H1 (cell line): ENCODE results near the gene TRIP13. TPM values are rescaled to one million over a fixed set of nuclear protein-coding genes. Genes with fewer than 3 reads are reported as not detected.

Experiments
- CTCF ChIA-PET: fragments of 300-600 bp; sonication (Branson Sonifier 250); formaldehyde crosslinking; loops from one replicate; lab custom pipeline; 2021; ENCODE audit not compliant: partially characterized antibody; lab: Charles Lee
- POLR2A ChIA-PET: fragments of 300-600 bp; sonication (Branson Sonifier 250); formaldehyde crosslinking; loops from one replicate; lab custom pipeline; 2021; ENCODE audit warnings: inconsistent platforms; ENCODE audit not compliant: partially characterized antibody; lab: Charles Lee
- DNase-seq, 2 experiments: peaks; one replicate each; pipeline versions ENCODE4 v3.0.0 to v3.0.0-alpha.2; 2010 to 2022; ENCODE audit warnings: low spot score in 2 of 2, low read depth in 1 of 2, mixed read lengths in 1 of 2
- FAIRE-seq: peaks from 2 replicates; lab custom pipeline; 2011; peaks lifted over from hg19 to GRCh38; lab: Jason Lieb, UNC
- H2AFZ ChIP-seq: 2 replicates; pipeline ENCODE4 v1.8.1; 2012; ENCODE audit warnings: low read length, inconsistent platforms
- H2AK5ac ChIP-seq: 2 replicates; pipeline ENCODE4 v1.6.1; 2013; ENCODE audit warnings: low read depth, low read length
- H2BK120ac ChIP-seq: replicated peaks from 2 replicates; pipeline ENCODE3; 2013; ENCODE audit warnings: low read depth, low read length, inconsistent platforms
- H2BK12ac ChIP-seq: 2 replicates; pipeline ENCODE4 v1.6.1; 2013; ENCODE audit warnings: low read depth, low read length
- H2BK15ac ChIP-seq: 2 replicates; pipeline ENCODE4 v1.6.1; 2013; ENCODE audit warnings: low read length
- H2BK20ac ChIP-seq: 2 replicates; pipeline ENCODE4 v1.6.1; 2013; ENCODE audit warnings: low read length
- H2BK5ac ChIP-seq: 2 replicates; pipeline ENCODE4 v1.6.1; 2013; ENCODE audit warnings: low read depth, low read length
- H3K14ac ChIP-seq: 2 replicates; pipeline ENCODE4 v1.6.1; 2013; ENCODE audit warnings: inconsistent platforms; ENCODE audit not compliant: insufficient read length
- H3K18ac ChIP-seq: 2 replicates; pipeline ENCODE4 v1.6.1; 2013; ENCODE audit warnings: low read length; ENCODE audit errors: extremely low read depth
- H3K23ac ChIP-seq: 2 replicates; pipeline ENCODE4 v1.6.1; 2013; ENCODE audit warnings: inconsistent platforms; ENCODE audit not compliant: insufficient read length
- H3K23me2 ChIP-seq: 2 replicates; pipeline ENCODE4 v1.6.1; 2013; ENCODE audit warnings: low read depth, low read length
- H3K27ac ChIP-seq: 2 replicates; pipeline ENCODE4 v1.6.1; 2011; ENCODE audit warnings: low read depth, low read length, inconsistent platforms
- H3K27me3 ChIP-seq, 4 experiments: replicated peaks in 1 of 4; 1 replicate in 1 of 4; 2 replicates in 3 of 4; pipeline versions ENCODE4 v1.6.1 to v1.8.1; 2011 to 2013; ENCODE audit warnings: low read length in 3 of 4, mild to moderate bottlenecking in 3 of 4, inconsistent platforms in 2 of 4, mixed read lengths in 2 of 4, moderate library complexity in 1 of 4; ENCODE audit not compliant: control insufficient read depth in 3 of 4, insufficient read depth in 3 of 4; ENCODE audit errors: extremely low read depth in 1 of 4
- H3K36me3 ChIP-seq, 4 experiments: 2 replicates each; pipeline versions ENCODE4 v1.6.1 to v1.8.1; 2011 to 2013; ENCODE audit warnings: mild to moderate bottlenecking in 4 of 4, low read length in 3 of 4, moderate library complexity in 2 of 4, control low read depth in 1 of 4, inconsistent platforms in 1 of 4; ENCODE audit not compliant: insufficient read depth in 4 of 4, control insufficient read depth in 2 of 4
- H3K4ac ChIP-seq: replicated peaks from 2 replicates; pipeline ENCODE3; 2013; ENCODE audit warnings: low read length, low read depth, mixed read lengths, inconsistent platforms; ENCODE audit not compliant: insufficient read length
- H3K4me1 ChIP-seq, 4 experiments: replicated peaks in 1 of 4; 1 replicate in 1 of 4; 2 replicates in 3 of 4; pipeline versions ENCODE4 v1.6.1 to v1.8.1; 2011 to 2013; ENCODE audit warnings: low read length in 3 of 4, inconsistent platforms in 2 of 4, mixed read lengths in 1 of 4; ENCODE audit not compliant: insufficient read depth in 4 of 4, control insufficient read depth in 3 of 4
- H3K4me2 ChIP-seq, 2 experiments: 2 replicates each; pipeline versions ENCODE4 v1.6.1 to v1.8.1; 2011 to 2013; ENCODE audit warnings: low read depth in 2 of 2, low read length in 2 of 2, control low read depth in 1 of 2, inconsistent platforms in 1 of 2, mild to moderate bottlenecking in 1 of 2; ENCODE audit not compliant: insufficient read depth in 1 of 2
- H3K4me3 ChIP-seq, 4 experiments: fragments of 200-600, 300-600 bp in 1 of 4; sonication (generic), shearing (Covaris generic), sonication (Bioruptor Twin) in 1 of 4; 2 replicates each; pipeline versions ENCODE4 v1.5.1 to v1.8.1; 2011 to 2016; ENCODE audit warnings: low read length in 4 of 4, low read depth in 3 of 4, control low read depth in 2 of 4, inconsistent platforms in 2 of 4, mild to moderate bottlenecking in 2 of 4, mixed read lengths in 1 of 4, moderate library complexity in 1 of 4; ENCODE audit not compliant: insufficient read depth in 2 of 4; ENCODE audit errors: extremely low read depth in 1 of 4
- H3K56ac ChIP-seq: replicated peaks from 2 replicates; pipeline ENCODE3; 2013; ENCODE audit warnings: low read depth, mild to moderate bottlenecking, mixed read lengths, low read length, inconsistent platforms; ENCODE audit not compliant: insufficient read length
- H3K79me1 ChIP-seq: 2 replicates; pipeline ENCODE4 v1.6.1; 2013; ENCODE audit warnings: low read depth, low read length, control low read depth
- H3K79me2 ChIP-seq, 2 experiments: 2 replicates each; pipeline versions ENCODE4 v1.6.1 to v1.8.1; 2012 to 2013; ENCODE audit warnings: low read length in 2 of 2, mild to moderate bottlenecking in 2 of 2, inconsistent platforms in 1 of 2; ENCODE audit not compliant: insufficient read depth in 2 of 2, control insufficient read depth in 1 of 2
- H3K9ac ChIP-seq, 4 experiments: replicated peaks in 1 of 4; 1 replicate in 1 of 4; 2 replicates in 3 of 4; pipeline versions ENCODE4 v1.6.1 to v1.8.1; 2011 to 2013; ENCODE audit warnings: low read depth in 3 of 4, low read length in 3 of 4, control low read depth in 2 of 4, mild to moderate bottlenecking in 2 of 4, moderate library complexity in 2 of 4, inconsistent platforms in 1 of 4; ENCODE audit errors: extremely low read depth in 1 of 4
- H3K9me3 ChIP-seq, 2 experiments: 2 replicates each; pipeline versions ENCODE4 v1.6.1 to v1.8.1; 2012 to 2013; ENCODE audit warnings: mild to moderate bottlenecking in 2 of 2, moderate library complexity in 2 of 2, control low read depth in 1 of 2, inconsistent platforms in 1 of 2, low read depth in 1 of 2, low read length in 1 of 2, mixed read lengths in 1 of 2; ENCODE audit not compliant: insufficient read depth in 2 of 2
- H4K20me1 ChIP-seq, 2 experiments: replicated peaks in 1 of 2; 2 replicates each; pipeline versions ENCODE3 to v1.8.1; 2011 to 2013; ENCODE audit warnings: inconsistent platforms in 2 of 2, low read length in 2 of 2, mild to moderate bottlenecking in 1 of 2; ENCODE audit not compliant: insufficient read depth in 2 of 2, control insufficient read depth in 1 of 2
- H4K5ac ChIP-seq: 2 replicates; pipeline ENCODE4 v1.6.1; 2013; ENCODE audit warnings: low read length, low read depth, mixed read lengths, inconsistent platforms; ENCODE audit not compliant: insufficient read length
- H4K8ac ChIP-seq: 2 replicates; pipeline ENCODE4 v1.8.0; 2013; ENCODE audit warnings: mild to moderate bottlenecking, moderate library complexity, low read length, inconsistent platforms; ENCODE audit not compliant: insufficient read depth; ENCODE audit errors: extremely low read depth
- H4K91ac ChIP-seq: replicated peaks from 2 replicates; pipeline ENCODE3; 2013; ENCODE audit warnings: low read length, mixed read lengths, inconsistent platforms; ENCODE audit not compliant: insufficient read length
- BCL11A ChIP-seq, 2 experiments: IDR thresholded peaks; one replicate each; pipeline ENCODE4 v1.6.1; 2011; ENCODE audit warnings: low read depth in 2 of 2, low read length in 2 of 2, mild to moderate bottlenecking in 2 of 2
- CREB1 ChIP-seq: IDR thresholded peaks from 2 replicates; pipeline ENCODE4 v1.6.1; 2012; ENCODE audit warnings: inconsistent platforms
- CTBP2 ChIP-seq: IDR thresholded peaks from 2 replicates; pipeline ENCODE4 v1.7.0; 2011; ENCODE audit warnings: borderline replicate concordance, mild to moderate bottlenecking, moderate library complexity, mixed read lengths, low read length; ENCODE audit not compliant: insufficient read depth, insufficient read length
- POU5F1 ChIP-seq: IDR thresholded peaks from 2 replicates; pipeline ENCODE4 v1.6.1; 2011; ENCODE audit warnings: low read depth, mild to moderate bottlenecking, low read length, moderate library complexity
- RBBP5 ChIP-seq: IDR thresholded peaks from 2 replicates; pipeline ENCODE4 v1.7.1; 2012; ENCODE audit warnings: low read depth, mild to moderate bottlenecking, inconsistent platforms, low read length, moderate library complexity, borderline replicate concordance
- RXRA ChIP-seq: IDR thresholded peaks from 2 replicates; pipeline ENCODE4 v1.6.1; 2011; ENCODE audit warnings: low read depth, mild to moderate bottlenecking, low read length, moderate library complexity; ENCODE audit not compliant: insufficient read depth
- SP2 ChIP-seq: IDR thresholded peaks from 2 replicates; pipeline ENCODE4 v1.6.1; 2012; ENCODE audit warnings: mild to moderate bottlenecking, low read length, inconsistent platforms
- WGBS, 2 experiments: shearing (Covaris generic) in 1 of 2; methylation state at CpG; one replicate each; pipeline versions ENCODE4 v1.1.6 to v1.1.7; 2013 to 2015; ENCODE audit warnings: low lambda C conversion rate in 2 of 2, mixed read lengths in 2 of 2, inconsistent platforms in 1 of 2, low coverage in 1 of 2, missing lambda C conversion rate in 1 of 2; ENCODE audit not compliant: insufficient replicate concordance in 2 of 2, insufficient coverage in 1 of 2, insufficient read length in 1 of 2; ENCODE audit errors: extremely low coverage in 1 of 2, missing lambda C conversion rate in 1 of 2; 5-methylcytosine and 5-hydroxymethylcytosine counted together
- polyA plus RNA-seq, 7 experiments: library from polyadenylated mRNA; depleted of rRNA in 3 of 7; stranded (reverse) in 5 of 7; unstranded in 2 of 7; fragments of >200 nt in 5 of 7; fragments of 200-250 nt in 2 of 7; gene quantifications; 1 replicate in 5 of 7; 2 replicates in 1 of 7; 4 replicates in 1 of 7; pipeline versions ENCODE4 v1.2.1 to v1.2.3, GENCODE V29; 2011 to 2013; ENCODE audit warnings: missing spikeins in 2 of 7, mixed read lengths in 2 of 7
- total RNA-seq: library from RNA; stranded (reverse); fragmentation: NEBNext Ultra II Directional; extraction: Animal tissue kit (Norgen Biotek cat#: 25700); gene quantifications from 2 replicates; pipeline ENCODE4 v1.2.1, GENCODE V29; 2021
- TF ChIP-seq, protein P1 (sequence below): IDR thresholded peaks from 2 replicates; pipeline ENCODE4 v1.6.1; 2012; ENCODE audit warnings: inconsistent platforms

TRIP13 gene
- total and polyA plus RNA-seq, 2 of the 8 experiments (the other 6 are each of a cell fraction or from before 2014, with no cell fraction given): 20.0 to 39.2 TPM

DNA sequence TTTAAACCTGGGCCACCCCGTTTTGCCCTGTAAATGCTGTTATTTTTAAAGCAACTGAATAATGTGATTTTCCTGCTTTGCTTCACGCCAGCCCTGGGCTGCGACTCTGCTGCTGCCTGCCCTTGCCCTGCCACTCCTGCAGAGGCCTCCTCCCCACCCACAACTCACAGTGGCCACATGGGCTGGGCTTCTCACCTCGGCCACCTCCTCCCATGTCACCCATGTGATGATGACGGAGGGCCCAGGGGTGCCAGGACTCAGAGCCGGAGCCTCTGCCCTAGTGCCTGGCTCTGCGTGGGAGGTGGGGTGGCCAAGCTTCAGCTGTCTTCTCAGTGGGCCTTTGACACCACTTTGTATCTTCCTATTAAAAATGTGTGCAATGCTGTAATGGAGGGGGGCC, 67.9 kb downstream of the TRIP13 start:
- Histone ChIP-seq H3K23ac (no peak overlapping the region), H3K4me1 (no peaks in the 10 kb centered on the region), H3K56ac (no peak overlapping the region), H3K36me3 (no peaks in the 10 kb centered on the region), H3K14ac (no peak overlapping the region), H2BK120ac (no peak overlapping the region), H4K20me1 (no peaks in the 10 kb centered on the region), H2BK5ac (no peak overlapping the region), H2AK5ac (no peak overlapping the region), H3K9me3 (no peaks in the 10 kb centered on the region), H3K9ac (no peak overlapping the region), H3K27me3 (no peaks in the 10 kb centered on the region), H2AFZ (no peak overlapping the region), H2BK12ac (no peak overlapping the region), H3K79me2 (no peaks in the 10 kb centered on the region), H4K91ac (no peak overlapping the region), H3K4me2 (no peak overlapping the region), H2BK20ac (no peak overlapping the region), H2BK15ac (no peak overlapping the region), H4K8ac (no peak overlapping the region), H3K27ac (no peak overlapping the region), H3K4ac (no peak overlapping the region), H3K79me1 (no peaks in the 10 kb centered on the region), H3K18ac (no peak overlapping the region), H3K23me2 (no peaks in the 10 kb centered on the region), H3K4me3 (no peak overlapping the region), H4K5ac (no peak overlapping the region)
- no peak for FAIRE-seq
- no peak for DNase-seq
- WGBS, 2 experiments: 86% methylated on average over 7 of the region's 7 CpGs; no CpG with 5 or more reads in 1 of the 2 experiments
- ChIA-PET CTCF (interaction anchor here (1.9 kb wide), 1 partner anchor 21 kb away, joined by 6 read pairs; no protein-coding TSS in a partner anchor), POLR2A (no interaction called here)
- TF ChIP-seq BCL11A (IDR thresholded peaks at IDR 0.05; ENCODE audit: low read depth in 2 of 2, low read length in 2 of 2) (no peak), SP2 (no peak), RBBP5 (no peak), CREB1 (no peak), POU5F1 (no peak), RXRA (no peak), CTBP2 (no peak)
- TF ChIP-seq, protein P1, sequence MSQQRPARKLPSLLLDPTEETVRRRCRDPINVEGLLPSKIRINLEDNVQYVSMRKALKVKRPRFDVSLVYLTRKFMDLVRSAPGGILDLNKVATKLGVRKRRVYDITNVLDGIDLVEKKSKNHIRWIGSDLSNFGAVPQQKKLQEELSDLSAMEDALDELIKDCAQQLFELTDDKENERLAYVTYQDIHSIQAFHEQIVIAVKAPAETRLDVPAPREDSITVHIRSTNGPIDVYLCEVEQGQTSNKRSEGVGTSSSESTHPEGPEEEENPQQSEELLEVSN: no peak
